Neural progenitor cell (in vitro differentiated cells): ENCODE measurements around the gene ETV6. TPM values are rescaled to one million over a fixed set of nuclear protein-coding genes. Genes with fewer than 3 reads are reported as not detected.

ENCODE experiments used
- DNase-seq: peaks from one replicate; pipeline ENCODE4 v3.0.0-alpha.2; 2016; ENCODE audit warnings: low spot score
- H2AFZ ChIP-seq: fragments of 200-600 bp; sonication (generic); replicated peaks from 2 replicates; pipeline ENCODE4 v1.6.1; 2016; ENCODE audit warnings: antibody characterized with exemption
- H3F3A ChIP-seq: fragments of 200-600 bp; sonication (generic); 2 replicates; pipeline ENCODE4 v1.6.1; 2016; ENCODE audit warnings: antibody characterized with exemption, low read depth
- H3K27ac ChIP-seq: fragments of 200-600 bp; sonication (generic); 2 replicates; pipeline ENCODE4 v1.5.1; 2016; ENCODE audit warnings: mild to moderate bottlenecking
- H3K27me3 ChIP-seq: fragments of 200-600 bp; sonication (generic); 2 replicates; pipeline ENCODE4 v1.6.1; 2016; ENCODE audit warnings: mild to moderate bottlenecking, moderate library complexity
- H3K36me3 ChIP-seq: fragments of 200-600 bp; sonication (generic); 2 replicates; pipeline ENCODE4 v1.5.1; 2016
- H3K4me1 ChIP-seq: fragments of 200-600 bp; sonication (generic); 2 replicates; pipeline ENCODE4 v1.6.1; 2016; ENCODE audit warnings: mixed run types
- H3K4me2 ChIP-seq: fragments of 200-600 bp; sonication (generic); 2 replicates; pipeline ENCODE4 v1.6.1; 2016
- H3K4me3 ChIP-seq: fragments of 200-600 bp; sonication (generic); 2 replicates; pipeline ENCODE4 v1.5.1; 2016
- H3K79me2 ChIP-seq: fragments of 200-600 bp; sonication (generic); 2 replicates; pipeline ENCODE4 v1.6.1; 2016; ENCODE audit warnings: low read depth
- H3K9ac ChIP-seq: fragments of 200-600 bp; sonication (generic); 2 replicates; pipeline ENCODE4 v1.6.1; 2016
- H3K9me3 ChIP-seq: fragments of 200-600 bp; sonication (generic); 2 replicates; pipeline ENCODE4 v1.5.1; 2016; ENCODE audit warnings: low read depth
- H4K20me1 ChIP-seq: fragments of 200-600 bp; sonication (generic); 2 replicates; pipeline ENCODE4 v1.6.1; 2016; ENCODE audit warnings: low read depth
- H3K27ac Mint-ChIP-seq: 3 replicates; pipeline ENCODE4 v1.8.0; 2021; ENCODE audit warnings: mixed read lengths
- H3K27me3 Mint-ChIP-seq: 2 replicates; pipeline ENCODE4 v1.8.0; 2022; ENCODE audit warnings: low read depth, mild to moderate bottlenecking, inconsistent platforms, moderate library complexity, mixed read lengths; ENCODE audit not compliant: insufficient read depth
- H3K36me3 Mint-ChIP-seq: 3 replicates; pipeline ENCODE4 v1.8.0; 2021; ENCODE audit warnings: mixed read lengths
- H3K4me1 Mint-ChIP-seq: 3 replicates; pipeline ENCODE4 v1.8.0; 2021; ENCODE audit warnings: mixed read lengths
- H3K4me3 Mint-ChIP-seq: 3 replicates; pipeline ENCODE4 v1.8.0; 2021; ENCODE audit warnings: mild to moderate bottlenecking, moderate library complexity, mixed read lengths
- H3K9me3 Mint-ChIP-seq: 3 replicates; pipeline ENCODE4 v1.8.0; 2020; ENCODE audit warnings: mixed read lengths
- EZH2 ChIP-seq: fragments of 200-600 bp; sonication (generic); IDR thresholded peaks from 2 replicates; pipeline ENCODE4 v1.6.1; 2017; ENCODE audit warnings: antibody characterized with exemption, mild to moderate bottlenecking, moderate library complexity
- EZH2phosphoT487 ChIP-seq: fragments of 200-600 bp; sonication (generic); IDR thresholded peaks from 2 replicates; pipeline ENCODE4 v1.6.1; 2017; ENCODE audit warnings: antibody characterized with exemption
- total RNA-seq: library from RNA; depleted of rRNA; stranded (reverse); fragments of >200 nt; gene quantifications from 2 replicates; pipeline ENCODE4 v1.2.3, GENCODE V29; 2015; ENCODE audit warnings: low replicate concordance
- TF ChIP-seq, protein P1 (sequence below): fragments of 200-600 bp; sonication (generic); IDR thresholded peaks from 2 replicates; pipeline ENCODE4 v1.5.1; 2017; ENCODE audit warnings: antibody characterized with exemption, mild to moderate bottlenecking

Gene ETV6
- total RNA-seq, 1 donor from 2014 or later = 6.2 TPM

- H3K36me3 Mint-ChIP-seq = peaks cover 20% of the 10 kb centered on the region
- no peak overlapping the region for H3K4me2 ChIP-seq
- no peaks in the 10 kb centered on the region for H3K36me3 ChIP-seq
- no peaks in the 10 kb centered on the region for H4K20me1 ChIP-seq
- TF ChIP-seq EZH2 = no peak
- no peak for TF ChIP-seq EZH2phosphoT487
- TF ChIP-seq, protein P1, sequence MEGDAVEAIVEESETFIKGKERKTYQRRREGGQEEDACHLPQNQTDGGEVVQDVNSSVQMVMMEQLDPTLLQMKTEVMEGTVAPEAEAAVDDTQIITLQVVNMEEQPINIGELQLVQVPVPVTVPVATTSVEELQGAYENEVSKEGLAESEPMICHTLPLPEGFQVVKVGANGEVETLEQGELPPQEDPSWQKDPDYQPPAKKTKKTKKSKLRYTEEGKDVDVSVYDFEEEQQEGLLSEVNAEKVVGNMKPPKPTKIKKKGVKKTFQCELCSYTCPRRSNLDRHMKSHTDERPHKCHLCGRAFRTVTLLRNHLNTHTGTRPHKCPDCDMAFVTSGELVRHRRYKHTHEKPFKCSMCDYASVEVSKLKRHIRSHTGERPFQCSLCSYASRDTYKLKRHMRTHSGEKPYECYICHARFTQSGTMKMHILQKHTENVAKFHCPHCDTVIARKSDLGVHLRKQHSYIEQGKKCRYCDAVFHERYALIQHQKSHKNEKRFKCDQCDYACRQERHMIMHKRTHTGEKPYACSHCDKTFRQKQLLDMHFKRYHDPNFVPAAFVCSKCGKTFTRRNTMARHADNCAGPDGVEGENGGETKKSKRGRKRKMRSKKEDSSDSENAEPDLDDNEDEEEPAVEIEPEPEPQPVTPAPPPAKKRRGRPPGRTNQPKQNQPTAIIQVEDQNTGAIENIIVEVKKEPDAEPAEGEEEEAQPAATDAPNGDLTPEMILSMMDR = no peak
- no peak overlapping the region for H3K4me3 Mint-ChIP-seq
- peaks cover 3% of the 10 kb centered on the region for H3K27me3 Mint-ChIP-seq
- H3K27ac ChIP-seq = no peak overlapping the region
- peaks cover 8% of the 10 kb centered on the region for H3K4me1 Mint-ChIP-seq
- no peak overlapping the region for H3K4me3 ChIP-seq
- no peaks in the 10 kb centered on the region for H3K27me3 ChIP-seq
- H3K79me2 ChIP-seq = peaks cover 3% of the 10 kb centered on the region
- H3K9me3 ChIP-seq = no peaks in the 10 kb centered on the region
- H3K27ac Mint-ChIP-seq = no peak overlapping the region
- H3K4me1 ChIP-seq = peaks cover 6% of the 10 kb centered on the region
- H3K9me3 Mint-ChIP-seq = peaks cover 15% of the 10 kb centered on the region
- no peak for DNase-seq
- no peak overlapping the region for H2AFZ ChIP-seq
- no peaks in the 10 kb centered on the region for H3F3A ChIP-seq
- no peak overlapping the region for H3K9ac ChIP-seq
Measured at GRCh38 chr12:11685716-11686115, 36.2 kb downstream of the ETV6 start.

DNA sequence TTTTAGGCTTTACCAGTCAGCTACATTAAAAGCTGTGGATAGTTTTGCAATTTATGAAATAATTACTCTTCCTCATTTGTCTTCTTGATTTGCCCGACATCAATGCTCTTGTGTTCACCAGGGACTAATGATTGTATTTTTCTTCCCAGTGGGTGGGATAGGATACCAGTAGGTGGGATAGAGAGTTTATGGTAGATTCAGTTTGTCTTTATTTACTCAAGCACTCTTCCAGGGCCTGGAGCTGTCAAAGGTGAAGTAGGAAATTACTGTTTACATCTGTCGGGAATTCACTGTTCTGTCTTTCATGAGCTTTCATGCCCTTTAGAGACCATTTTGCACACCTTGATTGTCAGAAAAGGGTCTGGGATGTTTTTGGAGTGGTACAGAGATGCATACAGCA is 36.6 kb downstream of the ETV6 start:
- Histone ChIP-seq H3K4me2 (no peak overlapping the region), H3K4me1 (peaks cover 6% of the 10 kb centered on the region), H2AFZ (no peak overlapping the region), H3K4me3 (no peak overlapping the region), H3K27me3 (no peaks in the 10 kb centered on the region), H3F3A (no peaks in the 10 kb centered on the region), H3K27ac (no peak overlapping the region), H3K9me3 (no peaks in the 10 kb centered on the region), H3K36me3 (no peaks in the 10 kb centered on the region), H4K20me1 (no peaks in the 10 kb centered on the region), H3K79me2 (peaks cover 3% of the 10 kb centered on the region), H3K9ac (no peak overlapping the region)
- H3K27ac Mint-ChIP-seq = no peak overlapping the region
- peaks cover 3% of the 10 kb centered on the region for H3K27me3 Mint-ChIP-seq
- H3K36me3 Mint-ChIP-seq = peaks cover 20% of the 10 kb centered on the region
- H3K4me1 Mint-ChIP-seq = peaks cover 8% of the 10 kb centered on the region
- TF ChIP-seq EZH2 (no peak), EZH2phosphoT487 (no peak)
- TF ChIP-seq, protein P1 = no peak
- H3K4me3 Mint-ChIP-seq = no peak overlapping the region
- DNase-seq = no peak
- H3K9me3 Mint-ChIP-seq = peaks cover 19% of the 10 kb centered on the region

- Histone ChIP-seq H3K27ac (no peak overlapping the region), H3K27me3 (no peaks in the 10 kb centered on the region), H3K36me3 (no peaks in the 10 kb centered on the region), H2AFZ (no peak overlapping the region), H3K79me2 (no peaks in the 10 kb centered on the region), H3K4me1 (peaks cover 6% of the 10 kb centered on the region), H4K20me1 (no peaks in the 10 kb centered on the region), H3K9ac (no peak overlapping the region), H3F3A (no peaks in the 10 kb centered on the region), H3K9me3 (no peaks in the 10 kb centered on the region), H3K4me3 (no peak overlapping the region), H3K4me2 (no peak overlapping the region)
- DNase-seq = no peak
- Mint-ChIP-seq H3K27me3 (peaks cover 3% of the 10 kb centered on the region), H3K4me3 (no peak overlapping the region), H3K36me3 (peaks cover 19% of the 10 kb centered on the region), H3K27ac (no peak overlapping the region), H3K9me3 (peaks cover 21% of the 10 kb centered on the region), H3K4me1 (peaks cover 8% of the 10 kb centered on the region)
- no peak for TF ChIP-seq EZH2phosphoT487
- no peak for TF ChIP-seq EZH2
- TF ChIP-seq, protein P1 = no peak
Measured at GRCh38 chr12:11687528-11687927, 38.1 kb downstream of the ETV6 start.
